Tibial artery (tissue), 4 donors: ENCODE measurements around the gene KIF1A.

Source experiments
- DNase-seq, 2 donors: peaks; one replicate each; pipeline ENCODE4 v3.0.0-alpha.2; 2019
- H3K27ac ChIP-seq, 2 donors: fragments of 200-600 bp; sonication (generic) in 1 of 2; 1 replicate in 1 of 2; 2 replicates in 1 of 2; pipeline ENCODE4 v1.5.1; 2018 to 2019; ENCODE audit warnings: mild to moderate bottlenecking in 1 of 2
- H3K27me3 ChIP-seq, 2 donors: fragments of 200-600 bp; sonication (generic) in 1 of 2; one replicate each; pipeline versions ENCODE4 v1.5.1 to v1.6.0; 2016 to 2019
- H3K36me3 ChIP-seq, 3 donors: fragments of 200-600 bp; sonication (generic) in 2 of 3; one replicate each; pipeline ENCODE4 v1.5.1; 2016 to 2019; ENCODE audit warnings: mild to moderate bottlenecking in 2 of 3
- H3K4me1 ChIP-seq, 4 donors: fragments of 200-600 bp; sonication (generic) in 2 of 4; 1 replicate in 3 of 4; 2 replicates in 1 of 4; pipeline ENCODE4 v1.5.1; 2016 to 2019
- H3K4me3 ChIP-seq, 2 donors: fragments of 200-600 bp; sonication (generic) in 1 of 2; 1 replicate in 1 of 2; 2 replicates in 1 of 2; pipeline ENCODE4 v1.5.1; 2018 to 2019; ENCODE audit warnings: mild to moderate bottlenecking in 2 of 2
- H3K9me3 ChIP-seq, 3 donors: fragments of 200-600 bp; sonication (generic) in 1 of 3; one replicate each; pipeline ENCODE4 v1.5.1; 2016 to 2019
- intact Hi-C: fragments of 100-400 bp; cut with DNase I; formaldehyde crosslinking; loops from one replicate; pipeline ENCODE4 v1.15.0; 2023; ENCODE audit warnings: low total_unique reads
- TF ChIP-seq, protein P1 (sequence below), 2 experiments: fragments of 200-600 bp in 1 of 2; fragments of 450-650 bp in 1 of 2; IDR thresholded peaks; one replicate each; pipeline ENCODE4 v1.5.1; 2017 to 2019; ENCODE audit warnings: antibody characterized with exemption in 2 of 2, mild to moderate bottlenecking in 1 of 2, moderate library complexity in 1 of 2

Gene KIF1A

DNA sequence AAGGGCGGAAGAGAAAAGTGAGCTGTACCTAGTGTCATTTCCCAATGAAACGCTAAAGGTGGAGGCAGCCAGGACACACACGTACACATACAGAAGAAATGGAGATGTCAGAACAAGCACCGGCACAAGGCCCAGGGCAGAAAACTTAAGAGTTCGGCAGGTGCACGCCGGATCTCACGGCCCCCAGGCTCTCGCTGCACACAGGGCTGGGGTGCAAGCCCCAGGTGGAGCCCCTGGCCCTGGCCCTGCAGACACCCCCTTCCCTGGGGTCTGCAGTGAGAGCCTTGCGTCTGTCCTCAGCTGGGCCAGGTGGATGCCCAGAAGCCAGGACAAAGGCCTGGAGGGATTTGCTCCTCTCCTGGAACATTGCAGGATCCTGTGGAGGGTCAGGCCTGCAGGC, 91.7 kb downstream of the KIF1A start:
- Histone ChIP-seq H3K4me3 (no peak overlapping the region), H3K27me3 (peaks cover 0 to 49% of the 10 kb centered on the region in 2 donors), H3K27ac (no peak overlapping the region), H3K9me3 (no peaks in the 10 kb centered on the region), H3K36me3 (no peaks in the 10 kb centered on the region), H3K4me1 (no peaks in the 10 kb centered on the region)
- TF ChIP-seq, protein P1, sequence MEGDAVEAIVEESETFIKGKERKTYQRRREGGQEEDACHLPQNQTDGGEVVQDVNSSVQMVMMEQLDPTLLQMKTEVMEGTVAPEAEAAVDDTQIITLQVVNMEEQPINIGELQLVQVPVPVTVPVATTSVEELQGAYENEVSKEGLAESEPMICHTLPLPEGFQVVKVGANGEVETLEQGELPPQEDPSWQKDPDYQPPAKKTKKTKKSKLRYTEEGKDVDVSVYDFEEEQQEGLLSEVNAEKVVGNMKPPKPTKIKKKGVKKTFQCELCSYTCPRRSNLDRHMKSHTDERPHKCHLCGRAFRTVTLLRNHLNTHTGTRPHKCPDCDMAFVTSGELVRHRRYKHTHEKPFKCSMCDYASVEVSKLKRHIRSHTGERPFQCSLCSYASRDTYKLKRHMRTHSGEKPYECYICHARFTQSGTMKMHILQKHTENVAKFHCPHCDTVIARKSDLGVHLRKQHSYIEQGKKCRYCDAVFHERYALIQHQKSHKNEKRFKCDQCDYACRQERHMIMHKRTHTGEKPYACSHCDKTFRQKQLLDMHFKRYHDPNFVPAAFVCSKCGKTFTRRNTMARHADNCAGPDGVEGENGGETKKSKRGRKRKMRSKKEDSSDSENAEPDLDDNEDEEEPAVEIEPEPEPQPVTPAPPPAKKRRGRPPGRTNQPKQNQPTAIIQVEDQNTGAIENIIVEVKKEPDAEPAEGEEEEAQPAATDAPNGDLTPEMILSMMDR (IDR thresholded peaks at IDR 0.05): no peak
- intact Hi-C loops: no loop called here
- DNase-seq: no peak

DNA sequence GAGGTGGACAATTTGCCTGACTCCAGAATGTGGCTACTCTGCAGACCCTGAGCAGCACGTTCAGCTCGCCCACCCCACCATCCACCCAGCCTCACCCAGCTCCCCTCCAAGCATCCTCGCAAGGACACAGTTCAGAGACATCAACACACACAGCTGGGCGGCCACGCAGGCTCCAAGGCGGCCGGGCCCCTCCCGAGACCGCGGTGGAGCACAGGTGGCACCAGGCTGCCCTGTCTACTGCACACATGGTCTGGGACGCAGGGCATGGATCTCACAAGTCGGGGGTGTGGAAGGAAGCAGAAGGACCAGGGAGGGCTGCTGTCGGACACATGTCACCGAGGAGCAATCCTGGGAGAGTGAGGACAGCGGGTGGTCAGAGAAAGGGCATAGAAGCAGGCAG, 92.1 kb downstream of the KIF1A start:
- TF ChIP-seq, protein P1 (IDR thresholded peaks at IDR 0.05): no peak
- DNase-seq: no peak
- Histone ChIP-seq H3K27ac (no peak overlapping the region), H3K4me3 (no peak overlapping the region), H3K27me3 (peaks cover 0 to 49% of the 10 kb centered on the region in 2 donors), H3K36me3 (no peaks in the 10 kb centered on the region), H3K4me1 (no peaks in the 10 kb centered on the region), H3K9me3 (no peaks in the 10 kb centered on the region)
- intact Hi-C loops: no loop called here

DNA sequence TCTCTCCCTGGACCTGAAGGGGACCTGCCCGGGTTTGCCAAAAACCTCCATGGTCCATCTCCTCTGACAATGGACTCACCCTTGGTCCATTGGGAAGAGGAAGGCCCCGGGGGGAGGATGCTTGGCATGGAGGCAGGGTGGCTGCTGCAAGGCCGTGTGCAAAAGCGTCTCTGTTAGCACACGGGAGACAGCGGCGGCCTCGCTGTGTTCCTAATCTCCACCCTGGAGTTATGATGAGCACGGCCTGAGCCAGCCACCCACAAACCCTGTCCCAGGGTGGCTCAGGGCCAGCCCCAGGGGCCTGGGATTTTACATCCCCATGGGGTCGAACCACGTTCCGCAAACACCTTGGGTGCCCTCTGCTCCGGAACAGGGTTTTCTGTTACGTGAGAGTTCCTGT, 92.6 kb downstream of the KIF1A start:
- intact Hi-C loops: no loop called here
- H3K27me3 ChIP-seq: peaks cover 0 to 49% of the 10 kb centered on the region in 2 donors
- no peak for DNase-seq
- TF ChIP-seq, protein P1 (IDR thresholded peaks at IDR 0.05): no peak
- H3K4me3 ChIP-seq: no peak overlapping the region
- no peaks in the 10 kb centered on the region for H3K9me3 ChIP-seq
- H3K27ac ChIP-seq: no peak overlapping the region
- no peaks in the 10 kb centered on the region for H3K4me1 ChIP-seq
- no peaks in the 10 kb centered on the region for H3K36me3 ChIP-seq

DNA sequence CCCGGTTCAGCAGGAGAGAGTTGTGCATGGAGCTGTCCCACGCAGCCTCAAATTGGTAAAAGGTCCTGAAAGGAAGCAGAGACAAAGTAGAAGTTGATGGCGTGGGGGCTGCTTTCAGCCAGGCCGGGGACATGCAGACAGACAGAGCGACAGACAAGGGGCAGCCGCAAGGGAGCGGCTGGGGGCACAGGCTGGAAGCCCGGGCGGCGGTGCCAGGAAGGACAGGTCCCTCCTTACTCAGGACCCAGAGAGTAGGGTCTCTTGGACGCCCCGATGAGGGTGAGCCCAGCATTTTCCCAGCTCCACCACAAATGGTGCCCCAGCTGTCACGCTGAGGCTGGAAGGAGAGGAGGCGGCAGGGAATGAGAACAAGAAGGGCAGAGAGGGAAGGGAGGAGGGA, 93.1 kb downstream of the KIF1A start:
- peaks cover 0 to 50% of the 10 kb centered on the region in 2 donors for H3K27me3 ChIP-seq
- no peak overlapping the region for H3K4me3 ChIP-seq
- no peak for DNase-seq
- no peak overlapping the region for H3K27ac ChIP-seq
- H3K36me3 ChIP-seq: no peaks in the 10 kb centered on the region
- TF ChIP-seq, protein P1 (IDR thresholded peaks at IDR 0.05): no peak
- intact Hi-C loops: no loop called here
- no peaks in the 10 kb centered on the region for H3K4me1 ChIP-seq
- no peaks in the 10 kb centered on the region for H3K9me3 ChIP-seq

DNA sequence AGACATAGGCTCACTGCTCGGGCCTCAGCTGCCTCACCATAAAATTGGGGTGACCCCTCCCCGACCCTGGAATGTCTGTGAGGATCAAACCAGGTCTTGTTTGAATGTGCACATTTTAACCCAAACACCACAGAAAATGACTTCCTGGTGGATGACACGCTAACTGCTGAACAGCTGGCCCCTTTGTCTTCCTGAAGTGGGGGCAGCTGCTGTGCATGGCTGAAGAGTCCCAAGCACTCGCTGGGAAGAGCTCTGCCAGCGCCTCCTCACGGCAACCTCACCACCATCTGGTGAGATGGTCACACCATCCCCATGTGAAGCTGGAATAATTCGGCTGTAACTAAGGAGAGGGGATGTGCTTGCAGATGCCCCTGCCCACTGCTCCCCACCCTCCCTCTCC, 94.3 kb downstream of the KIF1A start:
- intact Hi-C loops: no loop called here
- H3K27ac ChIP-seq: no peak overlapping the region
- no peak for DNase-seq
- no peaks in the 10 kb centered on the region for H3K9me3 ChIP-seq
- no peaks in the 10 kb centered on the region for H3K36me3 ChIP-seq
- H3K27me3 ChIP-seq: peaks cover 0 to 51% of the 10 kb centered on the region in 2 donors
- H3K4me1 ChIP-seq: no peaks in the 10 kb centered on the region
- no peak overlapping the region for H3K4me3 ChIP-seq
- TF ChIP-seq, protein P1 (IDR thresholded peaks at IDR 0.05): no peak

DNA sequence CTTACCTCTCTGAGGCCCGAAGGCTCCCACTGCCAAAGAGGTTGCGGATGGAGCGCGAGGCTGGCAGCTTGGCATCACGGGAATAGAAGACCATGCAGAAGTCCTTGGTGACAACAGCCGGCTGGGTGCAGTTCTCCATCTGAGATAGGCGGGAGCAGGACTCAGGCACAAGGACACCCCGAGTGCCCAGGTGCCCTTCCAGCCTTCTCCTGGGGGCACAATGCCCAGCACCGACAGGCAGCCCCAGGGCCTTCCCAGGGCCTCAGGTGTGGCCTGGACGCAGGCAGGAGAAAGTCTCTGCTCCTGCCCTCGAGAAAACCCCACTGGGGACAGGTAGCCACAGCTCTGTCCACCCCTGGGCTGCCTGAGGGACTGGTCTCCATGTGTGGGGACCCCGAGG, 94.8 kb downstream of the KIF1A start:
- Histone ChIP-seq H3K27ac (no peak overlapping the region), H3K4me3 (no peak overlapping the region), H3K9me3 (no peaks in the 10 kb centered on the region), H3K27me3 (peaks cover 0 to 47% of the 10 kb centered on the region in 2 donors), H3K4me1 (no peaks in the 10 kb centered on the region), H3K36me3 (no peaks in the 10 kb centered on the region)
- TF ChIP-seq, protein P1 (IDR thresholded peaks at IDR 0.05): no peak
- intact Hi-C loops: no loop called here
- no peak for DNase-seq
